ENCODE measurements around the gene ZNF462. TPM values are rescaled to one million over a fixed set of nuclear protein-coding genes. Genes with fewer than 3 reads are reported as not detected.

ZNF462 gene
- total and polyA plus RNA-seq, 11 donors = 5.3 to 51.3 (median 30.9) TPM

- Histone ChIP-seq H3K27ac (peak overlapping the region in 4 of 12 donors; percentile 9 to 40 (median 24)), H3K36me3 (no peaks in the 10 kb centered on the region), H3K27me3 (no peaks in the 10 kb centered on the region), H3K9me3 (no peaks in the 10 kb centered on the region), H3K4me3 (no peak overlapping the region), H3K4me1 (peaks cover 0 to 54% (median 18%) of the 10 kb centered on the region in 12 donors)
- WGBS, 4 donors = 84 to 89% (median 87%) methylated on average over 6 of the region's 6 CpGs
- intact Hi-C loops (cut with DNase I) = no loop called here
- no peak for TF ChIP-seq POLR2A (IDR thresholded peaks at IDR 0.05)
- no peak for TF ChIP-seq CTCF (IDR thresholded peaks at IDR 0.05)
- ATAC-seq (peak in 2 of 4 donors; percentile 28 to 57), DNase-seq (no peak)
These were observed 23.4 kb downstream of the ZNF462 start for GRCh38 chr9:106886111-106887046.

- DNase-seq = no peak
- peak overlapping the region in 2 of 12 donors; percentile 9 to 40 for H3K27ac ChIP-seq
- H3K4me3 ChIP-seq = no peak overlapping the region
- H3K36me3 ChIP-seq = no peaks in the 10 kb centered on the region
- no peaks in the 10 kb centered on the region for H3K9me3 ChIP-seq
- TF ChIP-seq POLR2A (IDR thresholded peaks at IDR 0.05) (no peak), CTCF (IDR thresholded peaks at IDR 0.05) (no peak)
- no peaks in the 10 kb centered on the region for H3K27me3 ChIP-seq
- 81 to 85% (median 84%) methylated on average over 2 of the region's 2 CpGs for WGBS, 4 donors
- H3K4me1 ChIP-seq = peaks cover 0 to 61% (median 24%) of the 10 kb centered on the region in 12 donors
- intact Hi-C loops (cut with DNase I) = no loop called here
- no peak for ATAC-seq
These were observed 24.1 kb downstream of the ZNF462 start for GRCh38 chr9:106887066-106887465.

- intact Hi-C loops (cut with DNase I) = no loop called here
- H3K36me3 ChIP-seq = no peaks in the 10 kb centered on the region
- WGBS, 4 donors = 86 to 88% (median 87%) methylated on average over 7 of the region's 7 CpGs
- TF ChIP-seq CTCF (IDR thresholded peaks at IDR 0.05) = no peak
- TF ChIP-seq POLR2A (IDR thresholded peaks at IDR 0.05) = no peak
- no peaks in the 10 kb centered on the region for H3K27me3 ChIP-seq
- no peak overlapping the region for H3K27ac ChIP-seq
- H3K9me3 ChIP-seq = no peaks in the 10 kb centered on the region
- DNase-seq = no peak
- peaks cover 0 to 62% (median 26%) of the 10 kb centered on the region in 12 donors for H3K4me1 ChIP-seq
- no peak for ATAC-seq
- no peak overlapping the region for H3K4me3 ChIP-seq
These were observed 26.2 kb downstream of the ZNF462 start for GRCh38 chr9:106889061-106889590.

GRCh38 chr9:106890608-106891007 is 27.6 kb downstream of the ZNF462 start:
- Histone ChIP-seq H3K9me3 (no peaks in the 10 kb centered on the region), H3K4me1 (peaks cover 0 to 55% (median 20%) of the 10 kb centered on the region in 12 donors), H3K27ac (no peak overlapping the region), H3K27me3 (no peaks in the 10 kb centered on the region), H3K4me3 (no peak overlapping the region), H3K36me3 (no peaks in the 10 kb centered on the region)
- no peak for ATAC-seq
- TF ChIP-seq POLR2A (IDR thresholded peaks at IDR 0.05) (no peak), CTCF (IDR thresholded peaks at IDR 0.05) (no peak)
- 74 to 82% (median 78%) methylated on average over 4 of the region's 4 CpGs for WGBS, 4 donors
- no peak for DNase-seq
- intact Hi-C loops (cut with DNase I) = no loop called here
